HepG2 (cell line): ENCODE measurements around the gene PIGN. TPM values are rescaled to one million over a fixed set of nuclear protein-coding genes. Genes with fewer than 3 reads are reported as not detected.
A peak's percentile ranks its signal among the peaks of the same experiment; 100 is the strongest.

Experiments used
- ATF7-NPFF ChIP-seq: sonication (generic); formaldehyde crosslinking; IDR thresholded peaks from 2 replicates; pipeline ENCODE4 v1.8.1; 2023; ENCODE audit warnings: mild to moderate bottlenecking, low read depth, missing genetic modification reagents, moderate library complexity
- GATAD2A ChIP-seq: IDR thresholded peaks from 2 replicates; pipeline ENCODE4 v1.6.1; 2016
- HNF4G ChIP-seq, 2 experiments: sonication (generic) in 1 of 2; formaldehyde crosslinking in 1 of 2; IDR thresholded peaks; 2 replicates each; pipeline versions ENCODE4 v1.4.0 to v1.6.1; 2011 to 2020; ENCODE audit warnings: borderline replicate concordance in 2 of 2, low read depth in 2 of 2, mild to moderate bottlenecking in 2 of 2, low read length in 1 of 2, missing genetic modification reagents in 1 of 2, moderate library complexity in 1 of 2
- MTA3 ChIP-seq: sonication (generic); formaldehyde crosslinking; IDR thresholded peaks from 2 replicates; pipeline ENCODE4 v1.4.0; 2020; ENCODE audit warnings: missing genetic modification reagents
- RFXANK ChIP-seq: IDR thresholded peaks from 2 replicates; pipeline ENCODE4 v1.6.1; 2016
- SP140L ChIP-seq: sonication (generic); formaldehyde crosslinking; IDR thresholded peaks from 2 replicates; pipeline ENCODE4 v1.4.0; 2020; ENCODE audit warnings: missing genetic modification reagents, borderline replicate concordance
- XBP1 ChIP-seq: sonication (generic); formaldehyde crosslinking; IDR thresholded peaks from 2 replicates; pipeline ENCODE4 v1.5.0; 2020; ENCODE audit warnings: missing genetic modification reagents
- polyA plus RNA-seq, 8 experiments: library from polyadenylated mRNA; depleted of rRNA in 3 of 8; stranded (reverse) in 7 of 8; unstranded in 1 of 8; fragments of >200 nt; fragmentation: Illumina TruSeq in 4 of 8; extraction: Trizol in 4 of 8; gene quantifications; 2 replicates each; pipeline versions ENCODE4 v1.2.1 to v1.2.3, GENCODE V29; 2011 to 2016; ENCODE audit warnings: low read depth in 4 of 8, missing spikeins in 1 of 8, mixed read lengths in 1 of 8; ENCODE audit not compliant: insufficient read depth in 1 of 8
- total RNA-seq, 5 experiments: library from RNA; depleted of rRNA; stranded (reverse); fragments of >200 nt; fragmentation: Illumina TruSeq; extraction: Trizol; gene quantifications; 2 replicates each; pipeline ENCODE4 v1.2.3, GENCODE V29; 2016; ENCODE audit warnings: low read depth in 1 of 5
- TF ChIP-seq, protein P1 (sequence below): sonication (generic); formaldehyde crosslinking; IDR thresholded peaks from 2 replicates; pipeline ENCODE4 v1.5.0; 2020; ENCODE audit warnings: mild to moderate bottlenecking, missing genetic modification reagents
- TF ChIP-seq, protein P2 (sequence below): sonication (generic); formaldehyde crosslinking; IDR thresholded peaks from 2 replicates; pipeline ENCODE4 v1.5.0; 2020; ENCODE audit warnings: mild to moderate bottlenecking, missing genetic modification reagents, borderline replicate concordance
- TF ChIP-seq, protein P3 (sequence below): sonication (generic); formaldehyde crosslinking; IDR thresholded peaks from 2 replicates; pipeline ENCODE4 v1.9.0; 2022; ENCODE audit warnings: missing genetic modification reagents, mild to moderate bottlenecking, borderline replicate concordance
- TF ChIP-seq, protein P4 (sequence below): sonication (generic); formaldehyde crosslinking; IDR thresholded peaks from 2 replicates; pipeline ENCODE4 v1.9.0; 2021; ENCODE audit warnings: mild to moderate bottlenecking, missing genetic modification reagents
- TF ChIP-seq, protein P5 (sequence below): sonication (generic); formaldehyde crosslinking; IDR thresholded peaks from 2 replicates; pipeline ENCODE4 v1.4.0; 2020; ENCODE audit warnings: missing genetic modification reagents; ENCODE audit errors: not compliant biosample characterization

PIGN gene
- total and polyA plus RNA-seq, 2 of the 13 experiments (the other 11 are each of a cell fraction or from before 2014, with no cell fraction given), result 15.5 to 33.6 TPM

DNA sequence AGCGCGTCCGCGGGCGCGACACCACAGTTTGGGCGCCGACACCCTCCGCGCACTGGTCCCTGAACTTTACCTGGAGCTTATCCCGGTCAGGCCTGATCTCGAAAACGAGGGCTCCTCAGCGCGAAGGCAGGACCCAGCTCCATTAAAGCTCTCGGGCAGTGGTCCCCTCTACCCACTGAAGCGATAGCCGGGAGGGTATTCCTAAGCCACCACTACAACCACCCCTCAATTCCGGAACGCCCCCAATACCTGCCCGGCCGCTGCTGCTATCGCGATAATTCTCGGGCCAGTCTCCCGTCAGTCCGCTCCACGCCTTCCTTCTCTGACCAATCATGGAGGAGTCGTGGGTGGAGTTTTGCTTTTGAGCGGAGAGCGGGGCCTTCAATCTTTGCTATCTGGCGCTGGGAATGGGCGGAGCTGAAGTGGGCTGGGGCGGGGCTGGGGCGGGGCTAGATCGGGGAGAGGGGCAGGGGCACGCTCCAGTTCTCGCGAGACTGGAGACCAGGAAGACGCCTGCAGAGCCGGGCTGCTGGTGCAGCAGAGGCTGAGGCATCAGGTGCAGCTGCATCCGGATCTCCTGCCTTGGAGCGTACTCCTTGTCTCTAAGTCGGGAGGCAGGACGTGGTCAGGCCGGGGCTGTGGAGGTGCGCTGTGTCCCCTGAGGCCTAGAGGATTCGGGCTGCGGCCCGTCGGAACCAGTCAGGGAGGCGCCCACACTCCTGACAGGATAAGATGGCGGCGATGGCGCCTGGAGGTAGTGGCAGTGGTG is at the start of gene PIGN, which contains the start of gene RELCH (continued):
- TF ChIP-seq, protein P1, sequence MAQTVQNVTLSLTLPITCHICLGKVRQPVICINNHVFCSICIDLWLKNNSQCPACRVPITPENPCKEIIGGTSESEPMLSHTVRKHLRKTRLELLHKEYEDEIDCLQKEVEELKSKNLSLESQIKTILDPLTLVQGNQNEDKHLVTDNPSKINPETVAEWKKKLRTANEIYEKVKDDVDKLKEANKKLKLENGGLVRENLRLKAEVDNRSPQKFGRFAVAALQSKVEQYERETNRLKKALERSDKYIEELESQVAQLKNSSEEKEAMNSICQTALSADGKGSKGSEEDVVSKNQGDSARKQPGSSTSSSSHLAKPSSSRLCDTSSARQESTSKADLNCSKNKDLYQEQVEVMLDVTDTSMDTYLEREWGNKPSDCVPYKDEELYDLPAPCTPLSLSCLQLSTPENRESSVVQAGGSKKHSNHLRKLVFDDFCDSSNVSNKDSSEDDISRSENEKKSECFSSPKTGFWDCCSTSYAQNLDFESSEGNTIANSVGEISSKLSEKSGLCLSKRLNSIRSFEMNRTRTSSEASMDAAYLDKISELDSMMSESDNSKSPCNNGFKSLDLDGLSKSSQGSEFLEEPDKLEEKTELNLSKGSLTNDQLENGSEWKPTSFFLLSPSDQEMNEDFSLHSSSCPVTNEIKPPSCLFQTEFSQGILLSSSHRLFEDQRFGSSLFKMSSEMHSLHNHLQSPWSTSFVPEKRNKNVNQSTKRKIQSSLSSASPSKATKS (CRISPR knock-in tag), result no peak
- TF ChIP-seq, protein P2, sequence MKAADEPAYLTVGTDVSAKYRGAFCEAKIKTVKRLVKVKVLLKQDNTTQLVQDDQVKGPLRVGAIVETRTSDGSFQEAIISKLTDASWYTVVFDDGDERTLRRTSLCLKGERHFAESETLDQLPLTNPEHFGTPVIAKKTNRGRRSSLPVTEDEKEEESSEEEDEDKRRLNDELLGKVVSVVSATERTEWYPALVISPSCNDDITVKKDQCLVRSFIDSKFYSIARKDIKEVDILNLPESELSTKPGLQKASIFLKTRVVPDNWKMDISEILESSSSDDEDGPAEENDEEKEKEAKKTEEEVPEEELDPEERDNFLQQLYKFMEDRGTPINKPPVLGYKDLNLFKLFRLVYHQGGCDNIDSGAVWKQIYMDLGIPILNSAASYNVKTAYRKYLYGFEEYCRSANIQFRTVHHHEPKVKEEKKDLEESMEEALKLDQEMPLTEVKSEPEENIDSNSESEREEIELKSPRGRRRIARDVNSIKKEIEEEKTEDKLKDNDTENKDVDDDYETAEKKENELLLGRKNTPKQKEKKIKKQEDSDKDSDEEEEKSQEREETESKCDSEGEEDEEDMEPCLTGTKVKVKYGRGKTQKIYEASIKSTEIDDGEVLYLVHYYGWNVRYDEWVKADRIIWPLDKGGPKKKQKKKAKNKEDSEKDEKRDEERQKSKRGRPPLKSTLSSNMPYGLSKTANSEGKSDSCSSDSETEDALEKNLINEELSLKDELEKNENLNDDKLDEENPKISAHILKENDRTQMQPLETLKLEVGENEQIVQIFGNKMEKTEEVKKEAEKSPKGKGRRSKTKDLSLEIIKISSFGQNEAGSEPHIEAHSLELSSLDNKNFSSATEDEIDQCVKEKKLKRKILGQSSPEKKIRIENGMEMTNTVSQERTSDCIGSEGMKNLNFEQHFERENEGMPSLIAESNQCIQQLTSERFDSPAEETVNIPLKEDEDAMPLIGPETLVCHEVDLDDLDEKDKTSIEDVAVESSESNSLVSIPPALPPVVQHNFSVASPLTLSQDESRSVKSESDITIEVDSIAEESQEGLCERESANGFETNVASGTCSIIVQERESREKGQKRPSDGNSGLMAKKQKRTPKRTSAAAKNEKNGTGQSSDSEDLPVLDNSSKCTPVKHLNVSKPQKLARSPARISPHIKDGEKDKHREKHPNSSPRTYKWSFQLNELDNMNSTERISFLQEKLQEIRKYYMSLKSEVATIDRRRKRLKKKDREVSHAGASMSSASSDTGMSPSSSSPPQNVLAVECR (CRISPR knock-in tag), result peak; percentile 91
- TF ChIP-seq HNF4G (IDR thresholded peaks at IDR 0.05; ENCODE audit: borderline replicate concordance, low read depth, low read length), result no peak
- TF ChIP-seq HNF4G (CRISPR knock-in tag; IDR thresholded peaks at IDR 0.05; ENCODE audit: borderline replicate concordance, low read depth), result no peak
- TF ChIP-seq, protein P3, sequence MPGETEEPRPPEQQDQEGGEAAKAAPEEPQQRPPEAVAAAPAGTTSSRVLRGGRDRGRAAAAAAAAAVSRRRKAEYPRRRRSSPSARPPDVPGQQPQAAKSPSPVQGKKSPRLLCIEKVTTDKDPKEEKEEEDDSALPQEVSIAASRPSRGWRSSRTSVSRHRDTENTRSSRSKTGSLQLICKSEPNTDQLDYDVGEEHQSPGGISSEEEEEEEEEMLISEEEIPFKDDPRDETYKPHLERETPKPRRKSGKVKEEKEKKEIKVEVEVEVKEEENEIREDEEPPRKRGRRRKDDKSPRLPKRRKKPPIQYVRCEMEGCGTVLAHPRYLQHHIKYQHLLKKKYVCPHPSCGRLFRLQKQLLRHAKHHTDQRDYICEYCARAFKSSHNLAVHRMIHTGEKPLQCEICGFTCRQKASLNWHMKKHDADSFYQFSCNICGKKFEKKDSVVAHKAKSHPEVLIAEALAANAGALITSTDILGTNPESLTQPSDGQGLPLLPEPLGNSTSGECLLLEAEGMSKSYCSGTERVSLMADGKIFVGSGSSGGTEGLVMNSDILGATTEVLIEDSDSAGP (CRISPR knock-in tag), result peak; percentile 50; the same call in 1 of the 2 replicates
- TF ChIP-seq MTA3 (CRISPR knock-in tag), result no peak
- TF ChIP-seq, protein P4, sequence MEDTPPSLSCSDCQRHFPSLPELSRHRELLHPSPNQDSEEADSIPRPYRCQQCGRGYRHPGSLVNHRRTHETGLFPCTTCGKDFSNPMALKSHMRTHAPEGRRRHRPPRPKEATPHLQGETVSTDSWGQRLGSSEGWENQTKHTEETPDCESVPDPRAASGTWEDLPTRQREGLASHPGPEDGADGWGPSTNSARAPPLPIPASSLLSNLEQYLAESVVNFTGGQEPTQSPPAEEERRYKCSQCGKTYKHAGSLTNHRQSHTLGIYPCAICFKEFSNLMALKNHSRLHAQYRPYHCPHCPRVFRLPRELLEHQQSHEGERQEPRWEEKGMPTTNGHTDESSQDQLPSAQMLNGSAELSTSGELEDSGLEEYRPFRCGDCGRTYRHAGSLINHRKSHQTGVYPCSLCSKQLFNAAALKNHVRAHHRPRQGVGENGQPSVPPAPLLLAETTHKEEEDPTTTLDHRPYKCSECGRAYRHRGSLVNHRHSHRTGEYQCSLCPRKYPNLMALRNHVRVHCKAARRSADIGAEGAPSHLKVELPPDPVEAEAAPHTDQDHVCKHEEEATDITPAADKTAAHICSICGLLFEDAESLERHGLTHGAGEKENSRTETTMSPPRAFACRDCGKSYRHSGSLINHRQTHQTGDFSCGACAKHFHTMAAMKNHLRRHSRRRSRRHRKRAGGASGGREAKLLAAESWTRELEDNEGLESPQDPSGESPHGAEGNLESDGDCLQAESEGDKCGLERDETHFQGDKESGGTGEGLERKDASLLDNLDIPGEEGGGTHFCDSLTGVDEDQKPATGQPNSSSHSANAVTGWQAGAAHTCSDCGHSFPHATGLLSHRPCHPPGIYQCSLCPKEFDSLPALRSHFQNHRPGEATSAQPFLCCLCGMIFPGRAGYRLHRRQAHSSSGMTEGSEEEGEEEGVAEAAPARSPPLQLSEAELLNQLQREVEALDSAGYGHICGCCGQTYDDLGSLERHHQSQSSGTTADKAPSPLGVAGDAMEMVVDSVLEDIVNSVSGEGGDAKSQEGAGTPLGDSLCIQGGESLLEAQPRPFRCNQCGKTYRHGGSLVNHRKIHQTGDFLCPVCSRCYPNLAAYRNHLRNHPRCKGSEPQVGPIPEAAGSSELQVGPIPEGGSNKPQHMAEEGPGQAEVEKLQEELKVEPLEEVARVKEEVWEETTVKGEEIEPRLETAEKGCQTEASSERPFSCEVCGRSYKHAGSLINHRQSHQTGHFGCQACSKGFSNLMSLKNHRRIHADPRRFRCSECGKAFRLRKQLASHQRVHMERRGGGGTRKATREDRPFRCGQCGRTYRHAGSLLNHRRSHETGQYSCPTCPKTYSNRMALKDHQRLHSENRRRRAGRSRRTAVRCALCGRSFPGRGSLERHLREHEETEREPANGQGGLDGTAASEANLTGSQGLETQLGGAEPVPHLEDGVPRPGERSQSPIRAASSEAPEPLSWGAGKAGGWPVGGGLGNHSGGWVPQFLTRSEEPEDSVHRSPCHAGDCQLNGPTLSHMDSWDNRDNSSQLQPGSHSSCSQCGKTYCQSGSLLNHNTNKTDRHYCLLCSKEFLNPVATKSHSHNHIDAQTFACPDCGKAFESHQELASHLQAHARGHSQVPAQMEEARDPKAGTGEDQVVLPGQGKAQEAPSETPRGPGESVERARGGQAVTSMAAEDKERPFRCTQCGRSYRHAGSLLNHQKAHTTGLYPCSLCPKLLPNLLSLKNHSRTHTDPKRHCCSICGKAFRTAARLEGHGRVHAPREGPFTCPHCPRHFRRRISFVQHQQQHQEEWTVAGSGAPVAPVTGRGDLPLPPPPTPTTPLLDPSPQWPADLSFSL (CRISPR knock-in tag), result no peak
- no peak for TF ChIP-seq RFXANK (CRISPR knock-in tag)
- TF ChIP-seq, protein P5, sequence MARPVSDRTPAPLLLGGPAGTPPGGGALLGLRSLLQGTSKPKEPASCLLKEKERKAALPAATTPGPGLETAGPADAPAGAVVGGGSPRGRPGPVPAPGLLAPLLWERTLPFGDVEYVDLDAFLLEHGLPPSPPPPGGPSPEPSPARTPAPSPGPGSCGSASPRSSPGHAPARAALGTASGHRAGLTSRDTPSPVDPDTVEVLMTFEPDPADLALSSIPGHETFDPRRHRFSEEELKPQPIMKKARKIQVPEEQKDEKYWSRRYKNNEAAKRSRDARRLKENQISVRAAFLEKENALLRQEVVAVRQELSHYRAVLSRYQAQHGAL, result no peak
- TF ChIP-seq SP140L (CRISPR knock-in tag), result no peak
- TF ChIP-seq XBP1 (CRISPR knock-in tag), result no peak
- peak; percentile 4; the same call in 1 of the 2 replicates for TF ChIP-seq GATAD2A
- no peak; the same call in 1 of the 2 replicates for TF ChIP-seq ATF7-NPFF
